A673 (cell line): ENCODE results near the gene LGSN. TPM values are rescaled to one million over a fixed set of nuclear protein-coding genes. Genes with fewer than 3 reads are reported as not detected.
A peak's percentile ranks its signal among the peaks of the same experiment; 100 is the strongest.

Experiments used
- BruUV-seq: library from RNA; stranded (reverse); fragments of 400-500 nt; replicated peaks from 2 replicates; lab custom pipeline; 2021; lab: Mats Ljungman, UMichigan
- CTCF ChIA-PET: fragments of 300-600 bp; sonication (Branson Sonifier 250); formaldehyde crosslinking; loops from one replicate; lab custom pipeline; 2022; ENCODE audit warnings: antibody characterized with exemption; lab: Charles Lee
- POLR2A ChIA-PET: fragments of 300-600 bp; sonication (Branson Sonifier 250); formaldehyde crosslinking; loops from one replicate; lab custom pipeline; 2022; ENCODE audit warnings: antibody characterized with exemption; ENCODE audit not compliant: low non-redundant PET; lab: Charles Lee
- DNase-seq: peaks from one replicate; pipeline ENCODE4 v3.0.0-alpha.2; 2015; ENCODE audit warnings: low spot score
- H3K27ac ChIP-seq: fragments of 200-600 bp; sonication (generic); 2 replicates; pipeline ENCODE4 v1.5.1; 2016; ENCODE audit warnings: mixed run types, low read depth, mild to moderate bottlenecking, mixed read lengths, antibody characterized with exemption, low read length; ENCODE audit not compliant: poor library complexity, severe bottlenecking
- H3K27me3 ChIP-seq: fragments of 200-600 bp; sonication (generic); replicated peaks from 2 replicates; pipeline ENCODE4 v1.6.1; 2017; ENCODE audit warnings: mixed run types, low read depth, mild to moderate bottlenecking, mixed read lengths, antibody characterized with exemption, low read length; ENCODE audit not compliant: insufficient read depth, poor library complexity
- H3K36me3 ChIP-seq: fragments of 200-600 bp; sonication (generic); 2 replicates; pipeline ENCODE4 v1.6.1; 2016; ENCODE audit warnings: mixed run types, mild to moderate bottlenecking, mixed read lengths, antibody characterized with exemption, low read length; ENCODE audit not compliant: insufficient read depth, poor library complexity, severe bottlenecking
- H3K4me1 ChIP-seq: fragments of 200-600 bp; sonication (generic); 2 replicates; pipeline ENCODE4 v1.6.1; 2017; ENCODE audit warnings: mixed run types, mild to moderate bottlenecking, mixed read lengths, antibody characterized with exemption, low read length; ENCODE audit not compliant: insufficient read depth, poor library complexity, severe bottlenecking
- H3K4me3 ChIP-seq: fragments of 200-600 bp; sonication (generic); 2 replicates; pipeline ENCODE4 v1.5.1; 2016; ENCODE audit warnings: low read depth, mixed run types, mild to moderate bottlenecking, mixed read lengths, low read length; ENCODE audit not compliant: poor library complexity, severe bottlenecking
- H3K9me3 ChIP-seq: fragments of 200-600 bp; sonication (generic); 2 replicates; pipeline ENCODE4 v1.6.1; 2016; ENCODE audit warnings: mixed run types, low read depth, mild to moderate bottlenecking, mixed read lengths, antibody characterized with exemption, low read length; ENCODE audit not compliant: poor library complexity, severe bottlenecking
- EZH2 ChIP-seq: fragments of 200-600 bp; sonication (generic); IDR thresholded peaks from 2 replicates; pipeline ENCODE4 v1.6.1; 2017; ENCODE audit warnings: borderline replicate concordance, low read depth, mild to moderate bottlenecking, mixed read lengths, antibody characterized with exemption, low read length; ENCODE audit not compliant: poor library complexity, severe bottlenecking
- intact Hi-C: fragments of 100-400 bp; cut with micrococcal nuclease; formaldehyde crosslinking; loops from one replicate; pipeline ENCODE4 v1.10.0; 2022; ENCODE audit not compliant: unreplicated experiment
- total RNA-seq: library from RNA; stranded (reverse); gene quantifications from 2 replicates; pipeline ENCODE4 v1.2.3, GENCODE V29; 2021
- TF ChIP-seq, protein P1 (sequence below): fragments of 300-800, 200-600 bp; sonication (generic); conservative IDR thresholded peaks from 2 replicates; pipeline ENCODE4 v1.5.1; 2017; ENCODE audit warnings: low read depth, mild to moderate bottlenecking, antibody characterized with exemption, low read length, moderate library complexity, mixed read lengths

LGSN gene
- total RNA-seq, 1 experiment from 2014 or later = not detected

GRCh38 chr6:63303476-63303875 is 16.3 kb downstream of the LGSN start:
- Histone ChIP-seq H3K27me3 (no peaks in the 10 kb centered on the region), H3K4me1 (no peaks in the 10 kb centered on the region), H3K9me3 (peaks cover 6% of the 10 kb centered on the region), H3K27ac (no peak overlapping the region), H3K4me3 (no peak overlapping the region), H3K36me3 (no peaks in the 10 kb centered on the region)
- DNase-seq = no peak
- CTCF ChIA-PET = no interaction called here
- intact Hi-C loops = no loop called here
- TF ChIP-seq EZH2 = no peak
- TF ChIP-seq, protein P1, sequence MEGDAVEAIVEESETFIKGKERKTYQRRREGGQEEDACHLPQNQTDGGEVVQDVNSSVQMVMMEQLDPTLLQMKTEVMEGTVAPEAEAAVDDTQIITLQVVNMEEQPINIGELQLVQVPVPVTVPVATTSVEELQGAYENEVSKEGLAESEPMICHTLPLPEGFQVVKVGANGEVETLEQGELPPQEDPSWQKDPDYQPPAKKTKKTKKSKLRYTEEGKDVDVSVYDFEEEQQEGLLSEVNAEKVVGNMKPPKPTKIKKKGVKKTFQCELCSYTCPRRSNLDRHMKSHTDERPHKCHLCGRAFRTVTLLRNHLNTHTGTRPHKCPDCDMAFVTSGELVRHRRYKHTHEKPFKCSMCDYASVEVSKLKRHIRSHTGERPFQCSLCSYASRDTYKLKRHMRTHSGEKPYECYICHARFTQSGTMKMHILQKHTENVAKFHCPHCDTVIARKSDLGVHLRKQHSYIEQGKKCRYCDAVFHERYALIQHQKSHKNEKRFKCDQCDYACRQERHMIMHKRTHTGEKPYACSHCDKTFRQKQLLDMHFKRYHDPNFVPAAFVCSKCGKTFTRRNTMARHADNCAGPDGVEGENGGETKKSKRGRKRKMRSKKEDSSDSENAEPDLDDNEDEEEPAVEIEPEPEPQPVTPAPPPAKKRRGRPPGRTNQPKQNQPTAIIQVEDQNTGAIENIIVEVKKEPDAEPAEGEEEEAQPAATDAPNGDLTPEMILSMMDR = no peak
- no TSS peak for BruUV-seq
- POLR2A ChIA-PET = no interaction called here

DNA sequence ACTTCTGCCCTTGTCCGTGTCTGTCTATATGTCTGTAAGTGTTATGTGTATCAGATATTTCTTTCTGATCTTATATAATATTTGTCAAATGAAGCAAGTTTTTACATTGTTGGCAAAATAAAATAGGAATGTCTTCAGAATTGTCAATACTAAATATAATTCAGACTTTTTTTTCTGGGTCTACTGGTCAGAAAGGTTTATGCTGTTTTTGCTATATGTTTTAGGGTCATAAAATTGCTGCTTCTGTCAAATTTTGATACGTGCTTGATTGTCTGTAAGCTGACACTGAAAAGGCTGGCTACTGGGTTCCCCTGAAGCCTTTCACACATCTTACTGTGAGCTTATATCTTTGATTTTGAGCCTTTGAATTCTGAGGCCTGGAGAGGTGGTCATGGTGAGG is 20.1 kb downstream of the LGSN start:
- ChIA-PET POLR2A (interaction anchor here (0.5 kb wide), 1 partner anchor 32 kb away, joined by 5 read pairs; no protein-coding TSS in a partner anchor), CTCF (no interaction called here)
- H3K27ac ChIP-seq = no peak overlapping the region
- no peak for DNase-seq
- peaks cover 14% of the 10 kb centered on the region for H3K4me1 ChIP-seq
- H3K27me3 ChIP-seq = no peaks in the 10 kb centered on the region
- H3K9me3 ChIP-seq = peaks cover 6% of the 10 kb centered on the region
- H3K36me3 ChIP-seq = no peaks in the 10 kb centered on the region
- BruUV-seq = no TSS peak
- TF ChIP-seq, protein P1 = no peak
- TF ChIP-seq EZH2 = no peak
- H3K4me3 ChIP-seq = no peak overlapping the region
- intact Hi-C loops = no loop called here

- H3K27me3 ChIP-seq = no peaks in the 10 kb centered on the region
- H3K4me1 ChIP-seq = peaks cover 16% of the 10 kb centered on the region
- peak overlapping the region; percentile 65 for H3K27ac ChIP-seq
- BruUV-seq = no TSS peak
- TF ChIP-seq EZH2 = no peak
- TF ChIP-seq, protein P1 = peak; percentile 19; the same call in 1 of the 2 replicates
- H3K4me3 ChIP-seq = peak overlapping the region; percentile 12
- CTCF ChIA-PET = no interaction called here
- H3K9me3 ChIP-seq = peaks cover 6% of the 10 kb centered on the region
- no peaks in the 10 kb centered on the region for H3K36me3 ChIP-seq
- intact Hi-C loops = no loop called here
- POLR2A ChIA-PET = interaction anchor here (0.7 kb wide), 1 partner anchor 33 kb away, joined by 3 read pairs; no protein-coding TSS in a partner anchor
- peak; percentile 86 for DNase-seq
Measured at GRCh38 chr6:63295553-63296194, 24.1 kb downstream of the LGSN start.
